GM21528 (cell line): ENCODE measurements around the gene CCDC43.

Experiments used
- ATAC-seq: cut with Tn5 transposase; IDR thresholded peaks from one replicate; pipeline ENCODE4 v1.9.1; 2021; ENCODE audit warnings: mild to moderate bottlenecking, moderate library complexity; ENCODE audit not compliant: unreplicated experiment, low FRiP score

Gene CCDC43

GRCh38 chr17:44628243-44629188, 61.1 kb downstream of the CCDC43 start:
- ATAC-seq, result no peak

GRCh38 chr17:44627513-44628242, 61.9 kb downstream of the CCDC43 start:
- no peak for ATAC-seq
